SK-N-SH (cell line): ENCODE data around the gene MIEN1. TPM values are rescaled to one million over a fixed set of nuclear protein-coding genes. Genes with fewer than 3 reads are reported as not detected.
A peak's percentile ranks its signal among the peaks of the same experiment; 100 is the strongest.

Experiments
- CTCF ChIA-PET: fragments of 300-600, 350-600 bp; formaldehyde crosslinking; extraction: SDS; loops from one replicate; lab custom pipeline; 2021; lab: Yijun Ruan, JAX
- POLR2A ChIA-PET: fragments of 350-600 bp; sonication (Branson Sonifier 250); formaldehyde crosslinking; extraction: SDS; loops from one replicate; lab custom pipeline; 2020; ENCODE audit warnings: antibody characterized with exemption, inconsistent platforms; lab: Yijun Ruan, JAX
- DNase-seq: peaks from one replicate; pipeline ENCODE4 v3.0.0; 2012
- H2AFZ ChIP-seq: fragments of 200-600 bp; sonication (generic); 2 replicates; pipeline ENCODE4 v1.8.1; 2016; ENCODE audit warnings: antibody characterized with exemption, mild to moderate bottlenecking, low read depth
- H3F3A ChIP-seq: fragments of 200-600 bp; sonication (generic); replicated peaks from 2 replicates; pipeline ENCODE3; 2016; ENCODE audit warnings: antibody characterized with exemption, mild to moderate bottlenecking; ENCODE audit not compliant: insufficient read depth
- H3K27ac ChIP-seq, 2 experiments: fragments of 200-500 bp in 1 of 2; fragments of 200-600 bp in 1 of 2; sonication (Bioruptor generic) in 1 of 2; sonication (generic), shearing (Covaris generic) in 1 of 2; 2 replicates each; pipeline versions ENCODE4 v1.5.1 to v1.6.1; 2014 to 2016; ENCODE audit warnings: low read depth in 2 of 2, inconsistent platforms in 1 of 2, low read length in 1 of 2, mild to moderate bottlenecking in 1 of 2, mixed read lengths in 1 of 2
- H3K27me3 ChIP-seq: fragments of 200-600 bp; sonication (generic), shearing (Covaris generic); 2 replicates; pipeline ENCODE4 v1.6.1; 2016; ENCODE audit warnings: mixed run types; ENCODE audit not compliant: insufficient read depth
- H3K36me3 ChIP-seq, 2 experiments: fragments of 200-500 bp in 1 of 2; fragments of 200-600 bp in 1 of 2; sonication (Bioruptor generic) in 1 of 2; sonication (generic) in 1 of 2; replicated peaks in 1 of 2; 2 replicates each; pipeline versions ENCODE3 to v1.5.1; 2014 to 2016; ENCODE audit warnings: low read length in 1 of 2, mild to moderate bottlenecking in 1 of 2; ENCODE audit not compliant: insufficient read depth in 2 of 2, control insufficient read depth in 1 of 2
- H3K4me1 ChIP-seq, 2 experiments: fragments of 200-500 bp in 1 of 2; fragments of 200-600 bp in 1 of 2; sonication (Bioruptor generic) in 1 of 2; sonication (generic), shearing (Covaris generic) in 1 of 2; 2 replicates each; pipeline versions ENCODE4 v1.5.1 to v1.6.1; 2014 to 2016; ENCODE audit warnings: low read depth in 1 of 2, low read length in 1 of 2, mixed run types in 1 of 2; ENCODE audit not compliant: insufficient read depth in 2 of 2, control insufficient read depth in 1 of 2
- H3K4me2 ChIP-seq: fragments of 200-600 bp; sonication (generic), shearing (Covaris generic); 2 replicates; pipeline ENCODE4 v1.6.1; 2017; ENCODE audit warnings: mixed run types
- H3K4me3 ChIP-seq, 2 experiments: fragments of 200-500 bp in 1 of 2; fragments of 200-600 bp in 1 of 2; sonication (Bioruptor generic) in 1 of 2; sonication (generic), shearing (Covaris generic) in 1 of 2; 2 replicates each; pipeline versions ENCODE4 v1.5.1 to v1.8.1; 2014 to 2016; ENCODE audit warnings: low read depth in 2 of 2, inconsistent platforms in 1 of 2, low read length in 1 of 2, mild to moderate bottlenecking in 1 of 2, mixed read lengths in 1 of 2, moderate library complexity in 1 of 2
- H3K79me2 ChIP-seq: fragments of 200-600 bp; sonication (generic); 2 replicates; pipeline ENCODE4 v1.8.1; 2017; ENCODE audit warnings: mild to moderate bottlenecking; ENCODE audit not compliant: insufficient read depth
- H3K9ac ChIP-seq: fragments of 200-600 bp; sonication (generic); 2 replicates; pipeline ENCODE4 v1.6.1; 2017; ENCODE audit warnings: mixed run types
- H3K9me2 ChIP-seq: fragments of 200-600 bp; sonication (generic); 2 replicates; pipeline ENCODE4 v1.6.1; 2017; ENCODE audit warnings: mixed run types
- H3K9me3 ChIP-seq: fragments of 200-600 bp; sonication (generic); 2 replicates; pipeline ENCODE4 v1.6.1; 2017; ENCODE audit warnings: mixed run types, mild to moderate bottlenecking, moderate library complexity
- H4K20me1 ChIP-seq: fragments of 200-600 bp; sonication (generic); 2 replicates; pipeline ENCODE4 v1.6.1; 2017; ENCODE audit warnings: mild to moderate bottlenecking, mixed run types; ENCODE audit not compliant: insufficient read depth
- ELF1 ChIP-seq: IDR thresholded peaks from 2 replicates; pipeline ENCODE4 v1.4.0; 2012
- FOXM1 ChIP-seq: IDR thresholded peaks from 2 replicates; pipeline ENCODE4 v1.4.0; 2012; ENCODE audit warnings: low read depth, mild to moderate bottlenecking
- MEF2A ChIP-seq: IDR thresholded peaks from 2 replicates; pipeline ENCODE4 v1.4.0; 2012; ENCODE audit warnings: low read depth, borderline replicate concordance
- RCOR1 ChIP-seq: fragments of 150-350 bp; IDR thresholded peaks from 2 replicates; pipeline ENCODE4 v1.6.1; 2017; ENCODE audit warnings: antibody characterized with exemption, low read length
- TAF1 ChIP-seq: IDR thresholded peaks from 2 replicates; pipeline ENCODE4 v1.6.1; 2012; ENCODE audit warnings: low read depth, mild to moderate bottlenecking, low read length, moderate library complexity, borderline replicate concordance
- WGBS: methylation state at CpG from one replicate; pipeline ENCODE4 v1.1.6; 2017; ENCODE audit warnings: low lambda C conversion rate; 5-methylcytosine and 5-hydroxymethylcytosine counted together
- polyA plus RNA-seq, 3 experiments: library from polyadenylated mRNA; depleted of rRNA; stranded (reverse); fragments of >200 nt; gene quantifications; 2 replicates each; pipeline ENCODE4 v1.2.3, GENCODE V29; 2012
- TF ChIP-seq, protein P1 (sequence below): IDR thresholded peaks from 2 replicates; pipeline ENCODE4 v1.6.1; 2012; ENCODE audit warnings: mild to moderate bottlenecking, low read depth, low read length, moderate library complexity
- TF ChIP-seq, protein P2 (sequence below): IDR thresholded peaks from 2 replicates; pipeline ENCODE4 v1.4.0; 2012; ENCODE audit warnings: low read depth
- TF ChIP-seq, protein P3 (sequence below): IDR thresholded peaks from 2 replicates; pipeline ENCODE4 v1.4.0; 2012; ENCODE audit warnings: low read depth, borderline replicate concordance
- TF ChIP-seq, protein P4 (sequence below): fragments of 200-600 bp; sonication (generic); IDR thresholded peaks from 2 replicates; pipeline ENCODE4 v1.6.1; 2017; ENCODE audit warnings: antibody characterized with exemption, mild to moderate bottlenecking, moderate library complexity
- TF ChIP-seq, protein P5 (sequence below): fragments of 150-350 bp; IDR thresholded peaks from 2 replicates; pipeline ENCODE4 v1.6.1; 2017; ENCODE audit warnings: antibody characterized with exemption, low read length, low read depth, borderline replicate concordance

MIEN1 gene
- polyA plus RNA-seq, 1 of the 3 experiments (the other 2 are of a cell fraction) = 100 TPM

DNA sequence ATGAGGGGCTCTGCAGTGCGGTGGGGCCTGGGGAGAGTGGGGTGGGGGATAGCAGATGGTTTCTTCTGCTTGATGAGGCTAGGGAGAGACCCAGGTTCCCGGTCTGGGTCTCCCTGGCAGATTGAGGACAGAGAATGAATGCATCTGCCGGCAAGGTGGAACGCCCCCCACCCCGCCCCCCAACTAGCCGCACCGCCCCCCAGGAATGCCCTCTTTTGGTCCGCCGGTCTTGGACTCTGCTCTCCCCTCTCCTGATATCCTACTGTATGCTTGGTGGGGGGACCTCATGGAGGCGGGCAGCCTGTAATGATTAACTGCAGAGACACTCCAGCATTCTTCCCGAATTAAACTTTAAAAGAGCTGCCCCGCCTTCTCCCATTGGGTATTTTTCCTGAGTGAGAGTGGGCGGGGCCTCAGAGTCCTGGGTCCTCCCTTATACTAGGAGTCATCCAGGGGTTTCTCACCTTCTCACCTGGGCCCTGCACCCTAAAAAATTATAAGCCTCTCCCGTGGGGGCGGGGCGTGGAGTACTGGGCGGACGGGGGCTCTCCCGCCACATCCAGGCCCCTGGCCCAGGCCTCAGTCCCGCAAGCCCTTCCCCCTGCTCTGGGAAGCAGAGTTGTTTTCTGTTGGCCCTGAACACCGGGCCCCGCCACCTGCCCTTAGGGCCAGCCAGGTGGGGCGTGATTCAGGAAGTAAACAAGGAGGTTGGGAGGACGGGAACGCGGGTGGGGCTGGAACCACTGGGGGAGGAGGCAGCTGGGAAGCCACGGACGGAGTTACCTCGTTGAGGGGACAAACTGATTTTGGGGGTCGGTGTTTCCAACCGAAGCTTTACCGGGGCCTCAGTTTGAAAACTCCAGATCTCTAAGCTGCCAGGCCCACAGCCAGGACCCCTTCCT, 8.9 kb upstream of the MIEN1 start:
- no peaks in the 10 kb centered on the region for H4K20me1 ChIP-seq
- H3K9ac ChIP-seq = no peak overlapping the region
- no peaks in the 10 kb centered on the region for H3K9me3 ChIP-seq
- no peak overlapping the region for H3K27ac ChIP-seq
- no peaks in the 10 kb centered on the region for H3K79me2 ChIP-seq
- 0 out of 2 replicates have a peak, but pooled peaks cover 7% of the 10 kb centered on the region for H3K27me3 ChIP-seq
- TF ChIP-seq, protein P1, sequence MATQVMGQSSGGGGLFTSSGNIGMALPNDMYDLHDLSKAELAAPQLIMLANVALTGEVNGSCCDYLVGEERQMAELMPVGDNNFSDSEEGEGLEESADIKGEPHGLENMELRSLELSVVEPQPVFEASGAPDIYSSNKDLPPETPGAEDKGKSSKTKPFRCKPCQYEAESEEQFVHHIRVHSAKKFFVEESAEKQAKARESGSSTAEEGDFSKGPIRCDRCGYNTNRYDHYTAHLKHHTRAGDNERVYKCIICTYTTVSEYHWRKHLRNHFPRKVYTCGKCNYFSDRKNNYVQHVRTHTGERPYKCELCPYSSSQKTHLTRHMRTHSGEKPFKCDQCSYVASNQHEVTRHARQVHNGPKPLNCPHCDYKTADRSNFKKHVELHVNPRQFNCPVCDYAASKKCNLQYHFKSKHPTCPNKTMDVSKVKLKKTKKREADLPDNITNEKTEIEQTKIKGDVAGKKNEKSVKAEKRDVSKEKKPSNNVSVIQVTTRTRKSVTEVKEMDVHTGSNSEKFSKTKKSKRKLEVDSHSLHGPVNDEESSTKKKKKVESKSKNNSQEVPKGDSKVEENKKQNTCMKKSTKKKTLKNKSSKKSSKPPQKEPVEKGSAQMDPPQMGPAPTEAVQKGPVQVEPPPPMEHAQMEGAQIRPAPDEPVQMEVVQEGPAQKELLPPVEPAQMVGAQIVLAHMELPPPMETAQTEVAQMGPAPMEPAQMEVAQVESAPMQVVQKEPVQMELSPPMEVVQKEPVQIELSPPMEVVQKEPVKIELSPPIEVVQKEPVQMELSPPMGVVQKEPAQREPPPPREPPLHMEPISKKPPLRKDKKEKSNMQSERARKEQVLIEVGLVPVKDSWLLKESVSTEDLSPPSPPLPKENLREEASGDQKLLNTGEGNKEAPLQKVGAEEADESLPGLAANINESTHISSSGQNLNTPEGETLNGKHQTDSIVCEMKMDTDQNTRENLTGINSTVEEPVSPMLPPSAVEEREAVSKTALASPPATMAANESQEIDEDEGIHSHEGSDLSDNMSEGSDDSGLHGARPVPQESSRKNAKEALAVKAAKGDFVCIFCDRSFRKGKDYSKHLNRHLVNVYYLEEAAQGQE = no peak
- TF ChIP-seq, protein P2, sequence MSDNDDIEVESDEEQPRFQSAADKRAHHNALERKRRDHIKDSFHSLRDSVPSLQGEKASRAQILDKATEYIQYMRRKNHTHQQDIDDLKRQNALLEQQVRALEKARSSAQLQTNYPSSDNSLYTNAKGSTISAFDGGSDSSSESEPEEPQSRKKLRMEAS = no peak
- TF ChIP-seq, protein P3, sequence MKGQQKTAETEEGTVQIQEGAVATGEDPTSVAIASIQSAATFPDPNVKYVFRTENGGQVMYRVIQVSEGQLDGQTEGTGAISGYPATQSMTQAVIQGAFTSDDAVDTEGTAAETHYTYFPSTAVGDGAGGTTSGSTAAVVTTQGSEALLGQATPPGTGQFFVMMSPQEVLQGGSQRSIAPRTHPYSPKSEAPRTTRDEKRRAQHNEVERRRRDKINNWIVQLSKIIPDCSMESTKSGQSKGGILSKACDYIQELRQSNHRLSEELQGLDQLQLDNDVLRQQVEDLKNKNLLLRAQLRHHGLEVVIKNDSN = no peak
- TF ChIP-seq TAF1 = no peak
- H3K4me1 ChIP-seq = no peaks in the 10 kb centered on the region
- no peak overlapping the region for H3K4me3 ChIP-seq
- POLR2A ChIA-PET = no interaction called here
- DNase-seq = peak; percentile 41
- no peaks in the 10 kb centered on the region for H3K36me3 ChIP-seq
- no peaks in the 10 kb centered on the region for H3F3A ChIP-seq
- CTCF ChIA-PET = interaction anchor here (1.5 kb wide), 1 partner anchor 9 kb away, joined by 5 read pairs; the partner anchor contains the start of gene MIEN1
- H3K4me2 ChIP-seq = no peak overlapping the region
- no peak overlapping the region for H2AFZ ChIP-seq
- H3K9me2 ChIP-seq = no peaks in the 10 kb centered on the region
- WGBS = 62% methylated on average over 28 of the region's 32 CpGs

DNA sequence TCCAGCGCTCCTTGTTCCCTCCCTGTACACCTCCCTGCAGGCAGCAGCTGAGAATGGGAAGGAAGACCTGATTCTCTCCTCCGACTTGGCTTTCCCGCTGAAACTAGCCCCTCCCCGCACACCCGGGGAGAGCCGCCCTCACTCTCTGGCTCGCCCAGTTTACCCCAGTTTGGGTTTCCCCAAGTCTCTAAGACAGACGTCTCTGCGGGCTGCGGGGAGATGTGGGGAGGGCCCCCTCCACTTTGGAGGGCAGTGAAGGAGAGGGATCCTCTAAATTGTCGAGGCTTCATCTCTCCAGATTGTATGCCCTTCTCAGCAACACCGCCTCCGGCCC, 8.2 kb upstream of the MIEN1 start:
- H3K4me3 ChIP-seq = no peak overlapping the region
- POLR2A ChIA-PET = no interaction called here
- H3K4me2 ChIP-seq = no peak overlapping the region
- H3K79me2 ChIP-seq = no peaks in the 10 kb centered on the region
- no peak overlapping the region for H3K27ac ChIP-seq
- no peak overlapping the region for H2AFZ ChIP-seq
- H3K36me3 ChIP-seq = no peaks in the 10 kb centered on the region
- TF ChIP-seq ELF1 = no peak
- no peak for TF ChIP-seq MEF2A
- TF ChIP-seq, protein P4, sequence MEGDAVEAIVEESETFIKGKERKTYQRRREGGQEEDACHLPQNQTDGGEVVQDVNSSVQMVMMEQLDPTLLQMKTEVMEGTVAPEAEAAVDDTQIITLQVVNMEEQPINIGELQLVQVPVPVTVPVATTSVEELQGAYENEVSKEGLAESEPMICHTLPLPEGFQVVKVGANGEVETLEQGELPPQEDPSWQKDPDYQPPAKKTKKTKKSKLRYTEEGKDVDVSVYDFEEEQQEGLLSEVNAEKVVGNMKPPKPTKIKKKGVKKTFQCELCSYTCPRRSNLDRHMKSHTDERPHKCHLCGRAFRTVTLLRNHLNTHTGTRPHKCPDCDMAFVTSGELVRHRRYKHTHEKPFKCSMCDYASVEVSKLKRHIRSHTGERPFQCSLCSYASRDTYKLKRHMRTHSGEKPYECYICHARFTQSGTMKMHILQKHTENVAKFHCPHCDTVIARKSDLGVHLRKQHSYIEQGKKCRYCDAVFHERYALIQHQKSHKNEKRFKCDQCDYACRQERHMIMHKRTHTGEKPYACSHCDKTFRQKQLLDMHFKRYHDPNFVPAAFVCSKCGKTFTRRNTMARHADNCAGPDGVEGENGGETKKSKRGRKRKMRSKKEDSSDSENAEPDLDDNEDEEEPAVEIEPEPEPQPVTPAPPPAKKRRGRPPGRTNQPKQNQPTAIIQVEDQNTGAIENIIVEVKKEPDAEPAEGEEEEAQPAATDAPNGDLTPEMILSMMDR = no peak
- TF ChIP-seq FOXM1 = no peak
- no peak for TF ChIP-seq RCOR1
- TF ChIP-seq, protein P5, sequence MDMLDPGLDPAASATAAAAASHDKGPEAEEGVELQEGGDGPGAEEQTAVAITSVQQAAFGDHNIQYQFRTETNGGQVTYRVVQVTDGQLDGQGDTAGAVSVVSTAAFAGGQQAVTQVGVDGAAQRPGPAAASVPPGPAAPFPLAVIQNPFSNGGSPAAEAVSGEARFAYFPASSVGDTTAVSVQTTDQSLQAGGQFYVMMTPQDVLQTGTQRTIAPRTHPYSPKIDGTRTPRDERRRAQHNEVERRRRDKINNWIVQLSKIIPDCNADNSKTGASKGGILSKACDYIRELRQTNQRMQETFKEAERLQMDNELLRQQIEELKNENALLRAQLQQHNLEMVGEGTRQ = no peak
- TF ChIP-seq, all 33 proteins: peak for 0
- Histone ChIP-seq H3K9me3 (no peaks in the 10 kb centered on the region), H4K20me1 (no peaks in the 10 kb centered on the region), H3K9me2 (no peaks in the 10 kb centered on the region), H3K9ac (no peak overlapping the region), H3K27me3 (0 out of 2 replicates have a peak, but pooled peaks cover 6% of the 10 kb centered on the region), H3K4me1 (no peaks in the 10 kb centered on the region), H3F3A (no peaks in the 10 kb centered on the region)
- WGBS = 43% methylated on average over 13 of the region's 13 CpGs
- no peak for DNase-seq
- CTCF ChIA-PET = interaction anchor here (1.5 kb wide), 1 partner anchor 8 kb away, joined by 5 read pairs; the partner anchor contains the start of gene MIEN1
